ENCODE data around the gene RYR2. TPM values are rescaled to one million over a fixed set of nuclear protein-coding genes. Genes with fewer than 3 reads are reported as not detected.

RYR2 gene
- total and polyA plus RNA-seq, 8 donors: 0.25 to 33.5 (median 2.5) TPM

DNA sequence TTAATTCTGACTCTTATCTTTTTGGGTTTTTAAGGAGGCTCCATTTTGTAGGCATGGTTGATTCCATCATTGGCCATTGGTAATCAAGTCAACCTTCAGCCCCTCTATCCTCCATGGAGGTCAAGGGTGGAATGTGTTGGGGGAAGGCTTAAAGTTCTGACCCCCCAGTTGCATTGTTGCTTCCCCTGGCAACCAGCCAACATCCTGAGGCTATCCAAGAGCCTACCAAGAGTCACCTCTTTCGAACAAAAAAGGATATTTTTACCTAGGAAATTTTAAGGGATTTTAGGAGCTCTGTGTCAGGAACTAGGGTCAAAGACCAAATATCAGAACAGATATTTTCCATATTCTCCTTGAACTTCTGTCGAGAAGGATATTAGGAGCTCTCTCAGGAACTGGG is 251.8 kb downstream of the RYR2 start:
- Histone ChIP-seq H3K27ac (no peak overlapping the region), H3K27me3 (no peaks in the 10 kb centered on the region), H3K4me1 (peaks cover 0 to 5% (median 0%) of the 10 kb centered on the region in 4 donors), H3K36me3 (no peaks in the 10 kb centered on the region), H3K4me3 (no peak overlapping the region), H3K9me3 (no peaks in the 10 kb centered on the region)
- intact Hi-C loops (cut with DNase I; ENCODE audit: low total_unique reads): no loop called here
- DNase-seq: no peak
- TF ChIP-seq POLR2AphosphoS5 (IDR thresholded peaks at IDR 0.05): no peak
- TF ChIP-seq, protein P1, sequence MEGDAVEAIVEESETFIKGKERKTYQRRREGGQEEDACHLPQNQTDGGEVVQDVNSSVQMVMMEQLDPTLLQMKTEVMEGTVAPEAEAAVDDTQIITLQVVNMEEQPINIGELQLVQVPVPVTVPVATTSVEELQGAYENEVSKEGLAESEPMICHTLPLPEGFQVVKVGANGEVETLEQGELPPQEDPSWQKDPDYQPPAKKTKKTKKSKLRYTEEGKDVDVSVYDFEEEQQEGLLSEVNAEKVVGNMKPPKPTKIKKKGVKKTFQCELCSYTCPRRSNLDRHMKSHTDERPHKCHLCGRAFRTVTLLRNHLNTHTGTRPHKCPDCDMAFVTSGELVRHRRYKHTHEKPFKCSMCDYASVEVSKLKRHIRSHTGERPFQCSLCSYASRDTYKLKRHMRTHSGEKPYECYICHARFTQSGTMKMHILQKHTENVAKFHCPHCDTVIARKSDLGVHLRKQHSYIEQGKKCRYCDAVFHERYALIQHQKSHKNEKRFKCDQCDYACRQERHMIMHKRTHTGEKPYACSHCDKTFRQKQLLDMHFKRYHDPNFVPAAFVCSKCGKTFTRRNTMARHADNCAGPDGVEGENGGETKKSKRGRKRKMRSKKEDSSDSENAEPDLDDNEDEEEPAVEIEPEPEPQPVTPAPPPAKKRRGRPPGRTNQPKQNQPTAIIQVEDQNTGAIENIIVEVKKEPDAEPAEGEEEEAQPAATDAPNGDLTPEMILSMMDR (IDR thresholded peaks at IDR 0.05): no peak
- TF ChIP-seq POLR2A (IDR thresholded peaks at IDR 0.05): no peak
- TF ChIP-seq EP300 (IDR thresholded peaks at IDR 0.05): no peak
- WGBS, 5 donors: 81 to 85% (median 83%) methylated on average over 2 of the region's 2 CpGs

DNA sequence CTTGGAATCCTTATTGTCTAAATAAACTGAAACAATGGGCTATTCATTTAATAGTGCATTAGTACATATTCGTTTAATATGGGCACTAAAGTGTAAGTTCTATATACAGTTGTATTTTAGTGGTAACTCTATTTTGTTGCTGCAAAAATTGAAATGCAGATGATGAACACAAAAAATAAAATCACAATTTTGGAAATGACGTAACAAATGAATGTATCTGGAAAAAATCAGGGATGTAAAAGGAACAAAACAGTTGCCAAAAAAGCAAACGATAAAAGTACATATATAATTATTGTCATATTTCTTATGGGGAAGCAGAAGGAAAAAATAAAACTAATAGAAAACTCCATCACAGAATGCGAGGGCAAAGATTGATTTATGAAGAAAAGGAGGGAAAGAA is 254.9 kb downstream of the RYR2 start:
- H3K27me3 ChIP-seq: no peaks in the 10 kb centered on the region
- TF ChIP-seq POLR2A (IDR thresholded peaks at IDR 0.05) (no peak), EP300 (IDR thresholded peaks at IDR 0.05) (no peak), POLR2AphosphoS5 (IDR thresholded peaks at IDR 0.05) (no peak)
- TF ChIP-seq, protein P1 (IDR thresholded peaks at IDR 0.05): no peak
- H3K4me1 ChIP-seq: peaks cover 0 to 5% (median 0%) of the 10 kb centered on the region in 4 donors
- WGBS, 5 donors: 77 to 82% (median 78%) methylated on average over 4 of the region's 4 CpGs
- intact Hi-C loops (cut with DNase I; ENCODE audit: low total_unique reads): no loop called here
- no peak overlapping the region for H3K27ac ChIP-seq
- H3K4me3 ChIP-seq: no peak overlapping the region
- no peak for DNase-seq
- no peaks in the 10 kb centered on the region for H3K9me3 ChIP-seq
- no peaks in the 10 kb centered on the region for H3K36me3 ChIP-seq

DNA sequence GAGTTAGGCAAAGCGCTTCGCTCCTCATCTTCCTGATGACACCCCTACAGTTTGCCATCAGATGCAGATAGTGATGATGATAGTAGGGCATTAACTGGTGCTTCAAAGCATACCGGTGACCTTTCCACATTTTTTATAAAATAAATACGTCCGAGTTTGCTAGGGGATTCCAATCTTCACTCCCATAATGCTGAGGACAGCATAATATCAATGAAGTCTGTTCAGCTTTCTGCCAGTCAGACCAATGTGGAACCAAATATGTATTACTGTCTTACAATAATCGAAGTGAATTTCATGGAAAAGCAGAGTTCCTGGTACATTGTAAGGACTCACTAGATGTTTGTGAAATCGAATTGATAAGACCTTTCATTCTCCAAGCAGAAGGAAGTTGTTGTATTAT is 258.7 kb downstream of the RYR2 start:
- no peak for TF ChIP-seq POLR2AphosphoS5 (IDR thresholded peaks at IDR 0.05)
- no peak for TF ChIP-seq EP300 (IDR thresholded peaks at IDR 0.05)
- TF ChIP-seq, protein P1 (IDR thresholded peaks at IDR 0.05): no peak
- no peak for TF ChIP-seq POLR2A (IDR thresholded peaks at IDR 0.05)
- Histone ChIP-seq H3K36me3 (no peaks in the 10 kb centered on the region), H3K27ac (no peak overlapping the region), H3K9me3 (no peaks in the 10 kb centered on the region), H3K4me1 (no peaks in the 10 kb centered on the region), H3K27me3 (no peaks in the 10 kb centered on the region), H3K4me3 (no peak overlapping the region)
- 77 to 82% (median 78%) methylated on average over 7 of the region's 7 CpGs for WGBS, 5 donors
- intact Hi-C loops (cut with DNase I; ENCODE audit: low total_unique reads): no loop called here
- DNase-seq: no peak

DNA sequence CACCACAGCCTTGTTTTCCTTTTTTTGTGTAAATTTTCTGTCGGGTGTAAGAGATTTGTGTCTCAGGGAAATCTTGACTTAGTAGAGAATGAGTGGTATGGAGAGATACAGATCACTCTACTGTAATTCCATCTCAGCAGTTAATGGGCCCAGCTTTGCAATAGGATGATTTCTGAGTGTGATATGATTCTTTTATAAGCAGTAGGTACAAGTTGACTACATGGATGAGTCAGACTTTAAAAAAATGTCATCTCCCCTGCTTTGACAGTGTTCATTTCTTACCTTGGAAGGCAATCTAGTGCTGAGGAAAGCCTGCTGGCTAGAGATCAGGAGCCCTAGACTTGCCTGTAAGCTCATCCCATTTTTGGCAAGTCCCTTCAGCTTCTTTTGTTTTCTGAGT is 261.9 kb downstream of the RYR2 start:
- Histone ChIP-seq H3K27ac (no peak overlapping the region), H3K9me3 (no peaks in the 10 kb centered on the region), H3K27me3 (no peaks in the 10 kb centered on the region), H3K4me3 (no peak overlapping the region), H3K4me1 (peaks cover 0 to 7% (median 0%) of the 10 kb centered on the region in 4 donors), H3K36me3 (no peaks in the 10 kb centered on the region)
- 52 to 68% (median 57%) methylated on average over 1 of the region's 1 CpG for WGBS, 5 donors
- intact Hi-C loops (cut with DNase I; ENCODE audit: low total_unique reads): no loop called here
- no peak for DNase-seq
- TF ChIP-seq POLR2A (IDR thresholded peaks at IDR 0.05) (no peak), EP300 (IDR thresholded peaks at IDR 0.05) (no peak), POLR2AphosphoS5 (IDR thresholded peaks at IDR 0.05) (no peak)
- TF ChIP-seq, protein P1 (IDR thresholded peaks at IDR 0.05): no peak
